ENCODE results near the gene ATRNL1.

- TF ChIP-seq EP300 (IDR thresholded peaks at IDR 0.05) (no peak), CTCF (IDR thresholded peaks at IDR 0.05) (no peak), POLR2A (IDR thresholded peaks at IDR 0.05) (no peak), POLR2AphosphoS5 (IDR thresholded peaks at IDR 0.05) (no peak)
These were observed 291.5 kb downstream of the ATRNL1 start for GRCh38 chr10:115384665-115385064.
